Astrocyte of the spinal cord (primary cell): ENCODE results near the gene PRM2.
"Not testable (repeated sequence)": the region's sequence is repeated elsewhere in the genome, so short reads cannot be mapped to it uniquely, and the experiment has no call there.

ENCODE experiments used
- DNase-seq: peaks from one replicate; pipeline ENCODE4 v3.0.0; 2011; ENCODE audit warnings: low read depth, low spot score
- H3K4me3 ChIP-seq: 2 replicates; pipeline ENCODE4 v1.5.1; 2011; ENCODE audit warnings: low read depth, mild to moderate bottlenecking, low read length, moderate library complexity
- in situ Hi-C: cut with HindIII; loops from 2 replicates; pipeline ENCODE4 v1.10.0; 2017; ENCODE audit warnings: low sequenced_read_pairs
- TF ChIP-seq, protein P1 (sequence below): IDR thresholded peaks from 2 replicates; pipeline ENCODE4 v1.5.1; 2012; ENCODE audit warnings: low read depth, mild to moderate bottlenecking, low read length, inconsistent platforms

PRM2 gene

DNA sequence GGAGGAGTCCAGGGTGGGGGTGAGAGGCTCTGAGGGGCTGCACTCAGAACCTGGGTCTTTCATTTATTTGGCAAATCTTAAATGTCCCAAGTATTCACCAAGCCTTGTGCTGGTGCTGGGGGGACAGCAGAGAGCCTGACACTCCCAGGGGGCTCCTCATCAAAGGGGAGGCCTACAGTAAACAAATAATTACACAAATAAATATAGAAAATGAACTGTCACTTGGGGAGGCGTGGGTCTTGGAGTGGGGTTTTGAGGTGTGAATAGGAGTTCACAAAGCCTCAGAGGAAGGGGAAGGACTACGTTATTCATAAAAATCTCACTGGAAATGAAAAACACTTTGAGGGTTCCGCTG lies 20.0 kb upstream of the PRM2 start:
- TF ChIP-seq, protein P1, sequence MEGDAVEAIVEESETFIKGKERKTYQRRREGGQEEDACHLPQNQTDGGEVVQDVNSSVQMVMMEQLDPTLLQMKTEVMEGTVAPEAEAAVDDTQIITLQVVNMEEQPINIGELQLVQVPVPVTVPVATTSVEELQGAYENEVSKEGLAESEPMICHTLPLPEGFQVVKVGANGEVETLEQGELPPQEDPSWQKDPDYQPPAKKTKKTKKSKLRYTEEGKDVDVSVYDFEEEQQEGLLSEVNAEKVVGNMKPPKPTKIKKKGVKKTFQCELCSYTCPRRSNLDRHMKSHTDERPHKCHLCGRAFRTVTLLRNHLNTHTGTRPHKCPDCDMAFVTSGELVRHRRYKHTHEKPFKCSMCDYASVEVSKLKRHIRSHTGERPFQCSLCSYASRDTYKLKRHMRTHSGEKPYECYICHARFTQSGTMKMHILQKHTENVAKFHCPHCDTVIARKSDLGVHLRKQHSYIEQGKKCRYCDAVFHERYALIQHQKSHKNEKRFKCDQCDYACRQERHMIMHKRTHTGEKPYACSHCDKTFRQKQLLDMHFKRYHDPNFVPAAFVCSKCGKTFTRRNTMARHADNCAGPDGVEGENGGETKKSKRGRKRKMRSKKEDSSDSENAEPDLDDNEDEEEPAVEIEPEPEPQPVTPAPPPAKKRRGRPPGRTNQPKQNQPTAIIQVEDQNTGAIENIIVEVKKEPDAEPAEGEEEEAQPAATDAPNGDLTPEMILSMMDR: no peak
- in situ Hi-C loops: no loop called here
- no peak overlapping the region for H3K4me3 ChIP-seq
- DNase-seq: no peak

DNA sequence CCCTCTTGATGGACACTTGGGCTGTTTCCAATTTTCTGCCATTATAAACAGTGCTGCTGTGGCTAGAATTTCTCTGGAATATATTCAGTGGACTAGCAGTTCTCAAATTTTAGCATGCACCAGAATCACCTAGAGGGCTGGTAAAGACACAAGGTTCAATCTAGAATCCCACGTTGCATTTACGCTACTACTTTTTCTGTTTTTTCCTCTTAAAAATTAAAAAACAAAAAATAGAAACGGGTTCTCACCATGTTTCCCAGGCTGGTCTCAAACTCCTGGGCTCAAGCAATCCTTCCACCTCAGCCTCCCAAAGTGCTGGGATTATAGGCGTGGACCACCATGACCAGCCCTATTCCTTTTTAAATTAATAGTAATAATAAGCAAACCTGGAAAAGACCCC lies 19.4 kb upstream of the PRM2 start:
- DNase-seq: no peak
- H3K4me3 ChIP-seq: no peak overlapping the region
- in situ Hi-C loops: no loop called here
- TF ChIP-seq, protein P1: no peak

DNA sequence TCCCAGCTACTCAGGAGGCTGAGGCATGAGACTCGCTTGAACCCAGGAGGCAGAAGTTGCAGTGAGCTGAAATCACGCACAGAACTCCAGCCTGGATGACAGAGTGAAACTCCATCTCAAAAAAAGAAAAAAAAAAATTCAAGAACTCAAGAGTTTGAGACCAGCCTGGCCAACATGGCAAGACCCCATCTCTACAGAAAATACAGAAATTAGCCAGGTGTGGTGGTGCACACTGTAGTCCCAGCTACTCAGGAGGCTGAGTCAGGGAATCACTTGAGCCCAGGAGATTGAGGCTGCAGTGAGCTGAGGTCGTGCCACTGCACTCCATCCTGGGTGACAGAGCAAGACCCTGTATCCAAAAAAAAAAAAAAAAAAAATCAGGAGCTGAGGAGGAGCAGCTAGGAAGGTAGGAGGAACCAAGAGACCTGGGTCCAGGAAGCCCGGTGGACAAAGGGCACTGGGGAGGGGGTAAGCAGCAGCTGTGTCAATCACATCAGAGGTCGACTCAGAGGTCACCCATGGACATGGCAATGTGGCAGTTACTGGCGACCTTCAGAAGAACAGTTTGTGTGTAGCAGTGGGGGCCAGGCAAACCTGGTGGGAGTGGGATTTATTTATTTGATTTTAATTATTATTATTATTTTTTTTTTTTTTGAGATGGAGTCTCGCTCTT lies 15.9 kb upstream of the PRM2 start:
- in situ Hi-C loops: no loop called here
- H3K4me3 ChIP-seq: no peak overlapping the region
- TF ChIP-seq, protein P1: no peak
- DNase-seq: no peak

DNA sequence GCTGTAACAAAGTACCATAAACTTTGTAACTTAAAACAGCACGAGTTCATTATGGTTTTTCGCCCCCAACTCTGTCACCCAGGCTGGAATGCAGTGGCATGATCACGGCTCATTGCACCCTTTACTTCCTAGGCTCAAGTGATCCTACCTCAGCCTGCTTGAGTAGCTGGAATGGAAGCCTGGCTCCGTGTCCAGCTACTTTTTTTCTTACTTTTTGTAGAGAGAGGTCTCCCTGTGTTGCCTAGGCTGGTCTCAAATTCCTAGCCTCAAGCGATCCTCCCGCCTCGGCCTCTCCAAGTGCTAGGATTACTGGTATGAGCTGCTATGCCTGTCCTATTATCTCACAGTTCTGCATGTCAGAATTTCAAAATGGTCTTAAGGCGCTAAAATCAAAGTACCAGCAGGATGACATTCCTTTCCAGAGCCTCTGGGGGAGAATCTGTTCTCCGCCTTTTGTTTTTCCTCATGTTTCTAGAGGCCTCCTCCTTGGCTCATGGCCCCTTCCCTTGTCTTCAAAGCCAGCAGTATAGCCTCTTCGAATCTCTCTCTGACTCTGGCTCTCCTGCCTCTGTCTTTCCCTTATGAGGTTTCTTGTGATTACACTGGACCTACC lies 14.9 kb upstream of the PRM2 start:
- DNase-seq: peak; percentile 4
- TF ChIP-seq, protein P1: no peak
- in situ Hi-C loops: no loop called here

DNA sequence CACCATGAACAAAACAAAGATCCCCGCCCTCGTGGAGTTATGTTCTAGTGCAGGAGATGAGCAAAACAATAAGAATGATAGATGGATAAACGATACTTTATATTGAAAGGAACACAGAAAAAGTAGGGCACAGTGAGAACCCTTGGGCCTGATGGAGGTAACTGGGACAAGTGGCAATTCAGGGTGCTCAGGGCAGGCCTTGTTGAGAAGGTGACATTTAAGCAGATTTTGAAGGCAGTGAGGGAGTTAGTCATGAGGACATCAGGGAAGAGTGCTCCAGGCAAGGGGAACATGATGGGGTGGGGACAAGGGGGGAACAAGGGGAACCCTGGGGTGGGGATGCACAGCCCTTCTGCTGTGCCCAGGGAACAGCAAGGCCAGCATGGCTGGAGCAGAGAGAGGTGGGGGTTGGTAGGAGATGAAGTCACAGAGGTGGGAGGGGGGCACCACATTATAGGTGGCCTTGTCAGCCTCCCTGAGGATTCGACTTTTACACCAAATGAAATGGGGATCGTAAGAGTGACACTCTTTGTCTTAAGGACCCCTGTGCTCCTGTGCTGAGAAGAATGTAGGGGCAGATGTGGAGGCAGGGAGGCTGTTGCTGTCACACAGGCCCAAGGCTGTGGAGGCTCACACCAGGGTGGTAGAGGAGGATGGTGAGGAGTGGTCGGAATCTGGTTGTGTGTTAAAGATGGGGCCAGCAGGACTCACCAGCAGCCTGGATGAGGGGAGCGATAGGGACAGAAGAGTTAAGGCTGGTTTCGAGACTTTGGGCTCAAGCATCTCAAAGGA lies 14.0 kb upstream of the PRM2 start:
- no peak overlapping the region for H3K4me3 ChIP-seq
- TF ChIP-seq, protein P1: no peak
- DNase-seq: no peak
- in situ Hi-C loops: no loop called here

More for the DNA sequence above, 14.9 kb upstream of the PRM2 start:
- H3K4me3 ChIP-seq: no peak overlapping the region

DNA sequence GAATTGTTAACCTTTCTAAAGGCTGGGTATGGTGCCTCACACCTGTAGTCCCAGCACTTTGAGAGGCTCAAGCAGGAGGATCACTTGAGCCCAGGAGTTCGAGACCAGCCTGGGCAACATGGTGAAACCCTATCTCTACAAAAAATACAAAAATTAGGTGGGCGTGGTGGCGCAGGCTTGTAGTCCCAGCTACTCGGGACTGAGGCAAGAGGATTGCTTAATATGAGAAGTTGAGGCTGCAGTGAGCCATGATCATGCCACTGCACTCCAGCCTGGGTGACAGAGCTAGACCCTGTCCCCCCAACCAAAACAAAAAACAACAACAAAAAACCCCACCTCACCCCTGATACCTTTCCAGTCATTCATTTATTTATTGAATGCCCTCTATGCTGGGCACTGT lies 13.4 kb upstream of the PRM2 start:
- in situ Hi-C loops, DNase-seq, H3K4me3 ChIP-seq: not testable (repeated sequence)

DNA sequence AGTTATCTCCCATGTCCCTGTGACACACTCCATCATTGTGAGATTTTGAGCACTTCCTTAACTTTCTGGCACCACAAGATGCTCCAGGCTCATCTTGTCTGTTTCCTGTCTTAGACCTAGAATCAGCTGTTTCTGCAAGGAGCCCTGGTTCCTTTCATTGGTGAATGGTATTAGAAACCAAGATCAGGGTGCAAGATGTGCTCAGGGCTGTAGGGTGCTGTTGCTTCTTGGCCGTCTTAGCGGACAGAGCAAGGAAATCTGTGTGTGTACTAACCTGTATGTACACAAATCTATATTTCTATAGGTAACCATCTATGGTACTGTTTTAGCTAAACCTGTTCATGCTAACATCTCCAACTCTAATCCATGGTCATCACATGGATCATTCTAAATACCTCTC lies 12.9 kb upstream of the PRM2 start:
- TF ChIP-seq, protein P1: no peak
- in situ Hi-C loops: no loop called here
- no peak overlapping the region for H3K4me3 ChIP-seq

More for the DNA sequence above, 12.9 kb upstream of the PRM2 start:
- no peak for DNase-seq
